ENCODE results near the gene SLC30A7.
"Not testable (repeated sequence)": the region's sequence is repeated elsewhere in the genome, so short reads cannot be mapped to it uniquely, and the experiment has no call there.

The SLC30A7 gene

GRCh38 chr1:100942304-100943046 lies 46.6 kb downstream of the SLC30A7 start:
- no peak for ATAC-seq
- no peak for DNase-seq
- H3K9me3 Mint-ChIP-seq, result peaks cover 9 to 12% of the 10 kb centered on the region in 2 donors
- no peaks in the 10 kb centered on the region for H3K27me3 Mint-ChIP-seq
- peaks cover 57% of the 10 kb centered on the region for H3K4me1 Mint-ChIP-seq
- peak overlapping the region; percentile 60 for H3K4me3 Mint-ChIP-seq
- H3K27ac Mint-ChIP-seq, result peak overlapping the region in 1 of 2 donors; percentile 88

GRCh38 chr1:100943533-100943932 lies 47.6 kb downstream of the SLC30A7 start:
- Mint-ChIP-seq H3K4me3 (no peak overlapping the region), H3K27ac (no peak overlapping the region), H3K27me3 (no peaks in the 10 kb centered on the region), H3K4me1 (peaks cover 63% of the 10 kb centered on the region), H3K9me3 (peaks cover 18 to 19% of the 10 kb centered on the region in 2 donors)
- DNase-seq (no peak), ATAC-seq (no peak)

GRCh38 chr1:100946064-100946463 lies 50.2 kb downstream of the SLC30A7 start:
- H3K9me3 Mint-ChIP-seq, result peaks cover 26 to 28% of the 10 kb centered on the region in 2 donors
- ATAC-seq, DNase-seq, H3K27ac Mint-ChIP-seq, H3K27me3 Mint-ChIP-seq, H3K4me3 Mint-ChIP-seq: not testable (repeated sequence)
- peaks cover 75% of the 10 kb centered on the region for H3K4me1 Mint-ChIP-seq

- peaks cover 34 to 43% of the 10 kb centered on the region in 2 donors for H3K9me3 Mint-ChIP-seq
- DNase-seq, H3K27ac Mint-ChIP-seq, H3K27me3 Mint-ChIP-seq, ATAC-seq, H3K4me3 Mint-ChIP-seq: not testable (repeated sequence)
- H3K4me1 Mint-ChIP-seq, result peaks cover 72% of the 10 kb centered on the region
Observed at GRCh38 chr1:100947816-100948215, 51.9 kb downstream of the SLC30A7 start.

GRCh38 chr1:100948721-100949405 lies 53.0 kb downstream of the SLC30A7 start:
- peak overlapping the region; percentile 46 to 72 for H3K4me3 Mint-ChIP-seq

GRCh38 chr1:100949515-100950158 lies 53.7 kb downstream of the SLC30A7 start:
- DNase-seq (peak; percentile 45 to 69), ATAC-seq (peak; percentile 89)
- H3K9me3 Mint-ChIP-seq, result peaks cover 41 to 48% of the 10 kb centered on the region in 2 donors

More at GRCh38 chr1:100948721-100949405, 53.0 kb downstream of the SLC30A7 start:
- H3K27me3 Mint-ChIP-seq, ATAC-seq, DNase-seq: not testable (repeated sequence)
- peaks cover 41 to 48% of the 10 kb centered on the region in 2 donors for H3K9me3 Mint-ChIP-seq
- H3K4me1 Mint-ChIP-seq, result peaks cover 75% of the 10 kb centered on the region
- H3K27ac Mint-ChIP-seq, result peak overlapping the region in 1 of 2 donors; percentile 82

GRCh38 chr1:100950337-100950736 lies 54.4 kb downstream of the SLC30A7 start:
- Mint-ChIP-seq H3K4me1 (peaks cover 71% of the 10 kb centered on the region), H3K4me3 (no peak overlapping the region)

More at GRCh38 chr1:100949515-100950158, 53.7 kb downstream of the SLC30A7 start:
- H3K27me3 Mint-ChIP-seq, result not testable (repeated sequence)
- peaks cover 76% of the 10 kb centered on the region for H3K4me1 Mint-ChIP-seq
- H3K4me3 Mint-ChIP-seq, result peak overlapping the region; percentile 46 to 72
- H3K27ac Mint-ChIP-seq, result peak overlapping the region; percentile 44 to 89

GRCh38 chr1:100950781-100951180 lies 54.9 kb downstream of the SLC30A7 start:
- H3K4me1 Mint-ChIP-seq, result peaks cover 67% of the 10 kb centered on the region
- no peak overlapping the region for H3K27ac Mint-ChIP-seq
- DNase-seq (no peak), ATAC-seq (no peak)
- peaks cover 41 to 48% of the 10 kb centered on the region in 2 donors for H3K9me3 Mint-ChIP-seq
- H3K27me3 Mint-ChIP-seq, result no peaks in the 10 kb centered on the region
- no peak overlapping the region for H3K4me3 Mint-ChIP-seq

More at GRCh38 chr1:100950337-100950736, 54.4 kb downstream of the SLC30A7 start:
- no peak overlapping the region for H3K27ac Mint-ChIP-seq
- peaks cover 41 to 48% of the 10 kb centered on the region in 2 donors for H3K9me3 Mint-ChIP-seq
- DNase-seq, result no peak
- ATAC-seq, result no peak
- no peaks in the 10 kb centered on the region for H3K27me3 Mint-ChIP-seq

- no peak overlapping the region for H3K4me3 Mint-ChIP-seq
- H3K9me3 Mint-ChIP-seq, result peaks cover 34 to 39% of the 10 kb centered on the region in 2 donors
- DNase-seq (no peak), ATAC-seq (no peak)
- H3K4me1 Mint-ChIP-seq, result peaks cover 55% of the 10 kb centered on the region
- H3K27ac Mint-ChIP-seq, result no peak overlapping the region
- H3K27me3 Mint-ChIP-seq, result no peaks in the 10 kb centered on the region
Observed at GRCh38 chr1:100952104-100952745, 56.3 kb downstream of the SLC30A7 start.

- not testable (repeated sequence) for H3K4me3 Mint-ChIP-seq, DNase-seq, H3K27me3 Mint-ChIP-seq
- H3K9me3 Mint-ChIP-seq, result peaks cover 27 to 32% of the 10 kb centered on the region in 2 donors
- H3K27ac Mint-ChIP-seq, result peak overlapping the region in 1 of 2 donors; percentile 22
- peaks cover 47% of the 10 kb centered on the region for H3K4me1 Mint-ChIP-seq
- ATAC-seq, result peak; percentile 58
Observed at GRCh38 chr1:100952970-100953369, 57.1 kb downstream of the SLC30A7 start.

- H3K4me3 Mint-ChIP-seq, result no peak overlapping the region
- DNase-seq, result no peak
- H3K9me3 Mint-ChIP-seq, result peaks cover 19 to 31% of the 10 kb centered on the region in 2 donors
- H3K27me3 Mint-ChIP-seq, result no peaks in the 10 kb centered on the region
- ATAC-seq, result no peak
- no peak overlapping the region for H3K27ac Mint-ChIP-seq
- H3K4me1 Mint-ChIP-seq, result peaks cover 36% of the 10 kb centered on the region
Observed at GRCh38 chr1:100953960-100954730, 58.3 kb downstream of the SLC30A7 start.

GRCh38 chr1:100955322-100955721 lies 59.4 kb downstream of the SLC30A7 start:
- no peak for ATAC-seq
- H3K9me3 Mint-ChIP-seq, result peaks cover 19 to 30% of the 10 kb centered on the region in 2 donors

GRCh38 chr1:100959502-100960060 lies 63.7 kb downstream of the SLC30A7 start:
- Mint-ChIP-seq H3K4me1 (peaks cover 17% of the 10 kb centered on the region), H3K27me3 (no peaks in the 10 kb centered on the region), H3K4me3 (no peak overlapping the region), H3K27ac (no peak overlapping the region), H3K9me3 (peaks cover 0 to 3% of the 10 kb centered on the region in 2 donors)
- DNase-seq, result no peak
- ATAC-seq, result no peak

More at GRCh38 chr1:100955322-100955721, 59.4 kb downstream of the SLC30A7 start:
- no peak overlapping the region for H3K4me3 Mint-ChIP-seq
- peaks cover 26% of the 10 kb centered on the region for H3K4me1 Mint-ChIP-seq
- H3K27ac Mint-ChIP-seq, result no peak overlapping the region
- H3K27me3 Mint-ChIP-seq, result no peaks in the 10 kb centered on the region
- DNase-seq, result no peak

GRCh38 chr1:100960098-100960497 lies 64.2 kb downstream of the SLC30A7 start:
- peaks cover 0 to 3% of the 10 kb centered on the region in 2 donors for H3K9me3 Mint-ChIP-seq
- no peaks in the 10 kb centered on the region for H3K27me3 Mint-ChIP-seq
- ATAC-seq, result no peak
- H3K4me1 Mint-ChIP-seq, result peaks cover 17% of the 10 kb centered on the region
- no peak overlapping the region for H3K4me3 Mint-ChIP-seq
- H3K27ac Mint-ChIP-seq, result no peak overlapping the region
- DNase-seq, result no peak
